ENCODE measurements around the gene SLC25A25.
"Not testable (repeated sequence)": the region's sequence is repeated elsewhere in the genome, so short reads cannot be mapped to it uniquely, and the experiment has no call there.

The SLC25A25 gene

GRCh38 chr9:128121924-128122808 lies 54.1 kb downstream of the SLC25A25 start:
- H3K4me3 ChIP-seq (ENCODE audit: low read length) = no peak overlapping the region
- H3K9ac ChIP-seq (ENCODE audit: low read length) = no peak overlapping the region
- H3K27me3 ChIP-seq (ENCODE audit: control insufficient read depth, insufficient read depth, low read length) = no peaks in the 10 kb centered on the region
- H3K9me3 ChIP-seq (ENCODE audit: control insufficient read depth, low read length) = no peaks in the 10 kb centered on the region
- H3K36me3 ChIP-seq (ENCODE audit: control insufficient read depth, insufficient read depth, low read length) = no peaks in the 10 kb centered on the region
- H3K4me1 ChIP-seq (ENCODE audit: control insufficient read depth, insufficient read depth, low read length) = peaks cover 32% of the 10 kb centered on the region

- no peaks in the 10 kb centered on the region for H3K36me3 ChIP-seq (ENCODE audit: control insufficient read depth, insufficient read depth, low read length)
- H3K27me3 ChIP-seq (ENCODE audit: control insufficient read depth, insufficient read depth, low read length) = no peaks in the 10 kb centered on the region
- no peaks in the 10 kb centered on the region for H3K9me3 ChIP-seq (ENCODE audit: control insufficient read depth, low read length)
- no peak overlapping the region for H3K4me3 ChIP-seq (ENCODE audit: low read length)
- H3K4me1 ChIP-seq (ENCODE audit: control insufficient read depth, insufficient read depth, low read length) = peaks cover 26% of the 10 kb centered on the region
- no peak overlapping the region for H3K9ac ChIP-seq (ENCODE audit: low read length)
These were observed 54.8 kb downstream of the SLC25A25 start for GRCh38 chr9:128122809-128123175.

GRCh38 chr9:128123451-128124080 lies 55.5 kb downstream of the SLC25A25 start:
- Histone ChIP-seq H3K4me3 (ENCODE audit: low read length) (no peak overlapping the region), H3K9me3 (ENCODE audit: control insufficient read depth, low read length) (no peaks in the 10 kb centered on the region), H3K36me3 (ENCODE audit: control insufficient read depth, insufficient read depth, low read length) (no peaks in the 10 kb centered on the region), H3K4me1 (ENCODE audit: control insufficient read depth, insufficient read depth, low read length) (peaks cover 23% of the 10 kb centered on the region), H3K27me3 (ENCODE audit: control insufficient read depth, insufficient read depth, low read length) (no peaks in the 10 kb centered on the region), H3K9ac (ENCODE audit: low read length) (no peak overlapping the region)

GRCh38 chr9:128124451-128124850 lies 56.4 kb downstream of the SLC25A25 start:
- Histone ChIP-seq H3K27me3 (ENCODE audit: control insufficient read depth, insufficient read depth, low read length) (no peaks in the 10 kb centered on the region), H3K4me1 (ENCODE audit: control insufficient read depth, insufficient read depth, low read length) (peaks cover 31% of the 10 kb centered on the region), H3K4me3 (ENCODE audit: low read length) (no peak overlapping the region), H3K9ac (ENCODE audit: low read length) (no peak overlapping the region), H3K9me3 (ENCODE audit: control insufficient read depth, low read length) (no peaks in the 10 kb centered on the region), H3K36me3 (ENCODE audit: control insufficient read depth, insufficient read depth, low read length) (no peaks in the 10 kb centered on the region)

- H3K27me3 ChIP-seq (ENCODE audit: control insufficient read depth, insufficient read depth, low read length) = no peaks in the 10 kb centered on the region
- no peaks in the 10 kb centered on the region for H3K9me3 ChIP-seq (ENCODE audit: control insufficient read depth, low read length)
- H3K4me1 ChIP-seq (ENCODE audit: control insufficient read depth, insufficient read depth, low read length) = peaks cover 31% of the 10 kb centered on the region
- H3K36me3 ChIP-seq (ENCODE audit: control insufficient read depth, insufficient read depth, low read length) = no peaks in the 10 kb centered on the region
- no peak overlapping the region for H3K4me3 ChIP-seq (ENCODE audit: low read length)
- H3K9ac ChIP-seq (ENCODE audit: low read length) = peak overlapping the region; percentile 10
These were observed 57.0 kb downstream of the SLC25A25 start for GRCh38 chr9:128124873-128125579.

GRCh38 chr9:128125580-128126354 lies 57.7 kb downstream of the SLC25A25 start:
- peak overlapping the region; percentile 9 for H3K4me3 ChIP-seq (ENCODE audit: low read length)
- H3K9ac ChIP-seq (ENCODE audit: low read length) = peak overlapping the region; percentile 10
- no peaks in the 10 kb centered on the region for H3K36me3 ChIP-seq (ENCODE audit: control insufficient read depth, insufficient read depth, low read length)
- peaks cover 31% of the 10 kb centered on the region for H3K4me1 ChIP-seq (ENCODE audit: control insufficient read depth, insufficient read depth, low read length)
- no peaks in the 10 kb centered on the region for H3K9me3 ChIP-seq (ENCODE audit: control insufficient read depth, low read length)
- H3K27me3 ChIP-seq (ENCODE audit: control insufficient read depth, insufficient read depth, low read length) = no peaks in the 10 kb centered on the region

GRCh38 chr9:128127568-128127989 lies 59.5 kb downstream of the SLC25A25 start, which contains the start of gene PTGES2:
Gene PTGES2 (minus strand): TSS chr9:128127729. CDS start chr9:128127717, 12 bp downstream.
- peak within 1 kb of the TSS; percentile 91 for H3K9ac ChIP-seq (ENCODE audit: low read length)
- H3K36me3 ChIP-seq (ENCODE audit: control insufficient read depth, insufficient read depth, low read length) = no peaks in the 10 kb centered on the region
- peak within 1 kb of the TSS; percentile 78 for H3K4me3 ChIP-seq (ENCODE audit: low read length)
- peaks cover 31% of the 10 kb centered on the region for H3K4me1 ChIP-seq (ENCODE audit: control insufficient read depth, insufficient read depth, low read length)
- H3K9me3 ChIP-seq (ENCODE audit: control insufficient read depth, low read length) = no peaks in the 10 kb centered on the region
- H3K27me3 ChIP-seq (ENCODE audit: control insufficient read depth, insufficient read depth, low read length) = no peaks in the 10 kb centered on the region

- Histone ChIP-seq H3K27me3 (ENCODE audit: control insufficient read depth, insufficient read depth, low read length) (no peaks in the 10 kb centered on the region), H3K4me3 (ENCODE audit: low read length) (peak overlapping the region; percentile 78), H3K9me3 (ENCODE audit: control insufficient read depth, low read length) (no peaks in the 10 kb centered on the region), H3K36me3 (ENCODE audit: control insufficient read depth, insufficient read depth, low read length) (no peaks in the 10 kb centered on the region), H3K9ac (ENCODE audit: low read length) (peak overlapping the region; percentile 91), H3K4me1 (ENCODE audit: control insufficient read depth, insufficient read depth, low read length) (peaks cover 31% of the 10 kb centered on the region)
These were observed 60.2 kb downstream of the SLC25A25 start for GRCh38 chr9:128127990-128128835.

GRCh38 chr9:128128836-128129590 lies 61.0 kb downstream of the SLC25A25 start:
- Histone ChIP-seq H3K27me3 (ENCODE audit: control insufficient read depth, insufficient read depth, low read length) (no peaks in the 10 kb centered on the region), H3K9ac (ENCODE audit: low read length) (peak overlapping the region; percentile 91), H3K4me3 (ENCODE audit: low read length) (peak overlapping the region; percentile 78), H3K9me3 (ENCODE audit: control insufficient read depth, low read length) (no peaks in the 10 kb centered on the region), H3K4me1 (ENCODE audit: control insufficient read depth, insufficient read depth, low read length) (peaks cover 31% of the 10 kb centered on the region), H3K36me3 (ENCODE audit: control insufficient read depth, insufficient read depth, low read length) (no peaks in the 10 kb centered on the region)

GRCh38 chr9:128129976-128130590 lies 62.1 kb downstream of the SLC25A25 start:
- not testable (repeated sequence) for H3K27me3 ChIP-seq (ENCODE audit: control insufficient read depth, insufficient read depth, low read length); H3K36me3 ChIP-seq (ENCODE audit: control insufficient read depth, insufficient read depth, low read length); H3K9me3 ChIP-seq (ENCODE audit: control insufficient read depth, low read length); H3K4me3 ChIP-seq (ENCODE audit: low read length); H3K9ac ChIP-seq (ENCODE audit: low read length)
- peaks cover 27% of the 10 kb centered on the region for H3K4me1 ChIP-seq (ENCODE audit: control insufficient read depth, insufficient read depth, low read length)

Data from mucosa of stomach (tissue), 1 donor.